Activated T-cell treated with anti-CD3 and anti-CD28 coated beads, Interleukin-2, amount 50 U/mL, for 4 hours (primary cell): ENCODE data around the gene NACC2. TPM values are rescaled to one million over a fixed set of nuclear protein-coding genes. Genes with fewer than 3 reads are reported as not detected.

Experiments used
- ATAC-seq, 2 donors: fragments of 200-7000 bp; cut with Tn5 transposase; one replicate each; pipeline ENCODE4 v1.10.0; 2021
- DNase-seq: peaks from one replicate; pipeline ENCODE4 v3.0.0-alpha.2; 2020
- H3K27me3 Mint-ChIP-seq: one replicate; pipeline ENCODE4 v1.8.0; 2021; ENCODE audit warnings: low read depth, mixed read lengths
- H3K36me3 Mint-ChIP-seq: one replicate; pipeline ENCODE4 v1.8.0; 2022; ENCODE audit warnings: mixed read lengths; ENCODE audit not compliant: insufficient read depth
- H3K4me1 Mint-ChIP-seq: one replicate; pipeline ENCODE4 v1.8.0; 2021; ENCODE audit warnings: low read depth, mixed read lengths
- H3K4me3 Mint-ChIP-seq: one replicate; pipeline ENCODE4 v1.8.0; 2021; ENCODE audit warnings: mild to moderate bottlenecking, moderate library complexity, mixed read lengths
- H3K9me3 Mint-ChIP-seq: one replicate; pipeline ENCODE4 v1.8.0; 2021; ENCODE audit warnings: mixed read lengths
- total RNA-seq, 3 donors: library from RNA; stranded (reverse); gene quantifications; one replicate each; pipeline ENCODE4 v1.2.1, GENCODE V29; 2021

The NACC2 gene
- total RNA-seq, 3 donors from 2014 or later: 5.9 to 6.2 (median 6.0) TPM

GRCh38 chr9:136059321-136059791, 35.7 kb downstream of the NACC2 start:
- ATAC-seq (no peak), DNase-seq (no peak)
- H3K36me3 Mint-ChIP-seq: peaks cover 11% of the 10 kb centered on the region
- no peaks in the 10 kb centered on the region for H3K9me3 Mint-ChIP-seq
- H3K27me3 Mint-ChIP-seq: peaks cover 6% of the 10 kb centered on the region
- no peak overlapping the region for H3K4me3 Mint-ChIP-seq
- H3K4me1 Mint-ChIP-seq: peaks cover 16% of the 10 kb centered on the region

DNA sequence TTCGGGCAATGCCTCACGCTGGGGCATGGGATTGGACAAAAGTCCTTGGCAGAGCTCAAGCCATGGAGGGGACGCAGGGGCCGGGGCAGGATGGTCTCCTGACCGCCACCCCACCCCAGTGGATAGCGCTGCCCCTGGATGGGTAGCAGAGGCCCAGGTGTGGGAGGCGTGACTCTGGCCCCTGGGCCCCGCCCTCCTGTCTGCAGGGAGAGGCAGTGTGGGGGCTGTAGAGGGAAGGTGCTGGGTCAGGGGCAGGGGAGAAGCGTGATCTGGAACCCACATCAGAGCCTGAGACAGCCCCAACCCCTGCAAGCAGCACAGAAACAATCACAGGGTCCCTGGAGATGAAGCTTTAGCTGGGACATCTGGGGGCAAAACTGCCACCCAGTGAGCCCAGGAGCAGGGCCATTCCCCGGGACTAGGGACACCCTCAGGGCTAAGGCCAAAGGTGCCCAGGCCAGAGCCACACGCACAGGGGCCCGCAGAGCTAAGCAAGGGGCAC, 36.2 kb downstream of the NACC2 start:
- Mint-ChIP-seq H3K4me3 (no peak overlapping the region), H3K4me1 (peaks cover 16% of the 10 kb centered on the region), H3K36me3 (peaks cover 11% of the 10 kb centered on the region), H3K27me3 (peaks cover 6% of the 10 kb centered on the region), H3K9me3 (no peaks in the 10 kb centered on the region)
- DNase-seq (no peak), ATAC-seq (no peak)

- H3K36me3 Mint-ChIP-seq: peaks cover 10% of the 10 kb centered on the region
- no peak for ATAC-seq
- no peaks in the 10 kb centered on the region for H3K9me3 Mint-ChIP-seq
- peaks cover 9% of the 10 kb centered on the region for H3K27me3 Mint-ChIP-seq
- H3K4me1 Mint-ChIP-seq: peaks cover 16% of the 10 kb centered on the region
- H3K4me3 Mint-ChIP-seq: no peak overlapping the region
- DNase-seq: no peak
Observed at GRCh38 chr9:136058084-136058483, 37.0 kb downstream of the NACC2 start.

DNA sequence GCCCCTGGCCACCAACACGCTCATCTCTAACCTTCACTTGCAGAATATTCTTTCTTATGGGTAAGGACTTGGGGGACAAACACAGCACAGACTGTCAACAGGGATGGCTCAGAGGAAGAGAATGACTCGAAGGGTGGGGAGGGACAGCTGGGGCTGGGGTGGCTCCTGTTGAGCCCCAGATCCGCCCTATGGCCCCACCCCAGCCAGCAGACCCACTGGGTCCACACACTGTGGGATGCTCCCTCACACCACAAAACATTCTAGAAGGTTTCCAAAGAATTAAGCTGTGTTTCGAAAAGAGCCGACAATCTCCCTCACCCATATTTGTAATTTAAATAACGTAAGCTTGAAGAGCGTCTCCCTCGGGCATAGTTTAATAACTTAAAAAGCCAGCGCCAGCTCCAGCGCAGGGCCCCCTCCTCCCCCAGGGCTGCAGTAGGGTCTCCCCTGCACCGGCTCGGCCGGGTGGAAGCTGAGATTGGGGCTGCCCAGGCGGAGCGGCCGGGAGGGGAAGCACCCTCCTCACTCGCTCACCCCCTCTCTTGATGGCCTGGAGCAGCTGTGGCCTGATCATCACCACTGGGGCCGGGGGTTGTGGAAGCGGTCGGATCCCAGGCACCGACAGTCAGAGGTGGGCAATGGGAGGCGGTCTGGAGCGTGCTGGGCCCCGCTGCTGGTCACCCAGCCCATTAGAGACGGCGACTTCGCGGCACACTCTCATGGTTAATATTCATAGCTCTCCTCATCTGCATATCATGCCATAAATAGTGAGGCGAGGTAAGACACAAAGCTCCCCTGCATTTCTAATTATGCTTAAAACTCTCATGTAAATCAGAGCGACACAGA, 37.6 kb downstream of the NACC2 start:
- ATAC-seq (no peak), DNase-seq (no peak)
- Mint-ChIP-seq H3K36me3 (peaks cover 7% of the 10 kb centered on the region), H3K4me1 (peaks cover 20% of the 10 kb centered on the region), H3K9me3 (no peaks in the 10 kb centered on the region), H3K4me3 (no peak overlapping the region), H3K27me3 (peaks cover 10% of the 10 kb centered on the region)

DNA sequence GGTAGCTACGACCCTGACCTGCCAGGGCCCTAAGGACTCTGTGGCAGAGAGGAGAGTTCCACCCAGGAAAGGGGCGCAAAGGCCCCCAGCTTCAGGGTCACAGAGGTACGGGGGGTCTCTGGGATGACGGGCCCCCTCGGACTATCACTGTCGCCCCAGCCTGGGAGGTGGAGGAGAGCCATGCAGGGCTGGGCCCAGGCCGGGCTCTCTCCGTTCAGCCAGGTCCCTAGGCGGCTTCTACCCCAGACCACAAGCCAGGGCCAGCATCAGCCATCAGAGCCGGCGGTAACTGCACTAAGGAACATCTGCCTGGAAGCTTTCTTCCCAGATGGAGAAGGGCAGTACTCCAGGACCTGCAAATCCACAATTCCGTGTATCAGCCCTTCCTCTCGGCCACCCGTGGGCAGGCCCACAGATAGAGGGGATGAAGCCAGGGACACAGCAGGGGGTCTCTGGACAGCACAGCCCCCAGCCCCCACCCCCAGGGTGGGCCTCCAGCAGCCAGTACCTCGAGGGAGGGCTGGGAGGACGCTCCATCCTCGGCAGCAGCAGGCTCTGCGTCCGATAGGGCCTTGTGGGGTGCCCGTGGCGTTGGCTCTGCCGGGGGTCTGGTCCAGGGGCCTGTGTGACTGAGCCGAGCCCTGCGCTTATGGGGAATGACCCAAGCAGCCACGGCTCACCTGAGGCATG, 38.4 kb downstream of the NACC2 start:
- H3K9me3 Mint-ChIP-seq: no peaks in the 10 kb centered on the region
- ATAC-seq (no peak), DNase-seq (no peak)
- H3K27me3 Mint-ChIP-seq: peaks cover 14% of the 10 kb centered on the region
- peaks cover 23% of the 10 kb centered on the region for H3K4me1 Mint-ChIP-seq
- peaks cover 3% of the 10 kb centered on the region for H3K36me3 Mint-ChIP-seq
- no peak overlapping the region for H3K4me3 Mint-ChIP-seq

DNA sequence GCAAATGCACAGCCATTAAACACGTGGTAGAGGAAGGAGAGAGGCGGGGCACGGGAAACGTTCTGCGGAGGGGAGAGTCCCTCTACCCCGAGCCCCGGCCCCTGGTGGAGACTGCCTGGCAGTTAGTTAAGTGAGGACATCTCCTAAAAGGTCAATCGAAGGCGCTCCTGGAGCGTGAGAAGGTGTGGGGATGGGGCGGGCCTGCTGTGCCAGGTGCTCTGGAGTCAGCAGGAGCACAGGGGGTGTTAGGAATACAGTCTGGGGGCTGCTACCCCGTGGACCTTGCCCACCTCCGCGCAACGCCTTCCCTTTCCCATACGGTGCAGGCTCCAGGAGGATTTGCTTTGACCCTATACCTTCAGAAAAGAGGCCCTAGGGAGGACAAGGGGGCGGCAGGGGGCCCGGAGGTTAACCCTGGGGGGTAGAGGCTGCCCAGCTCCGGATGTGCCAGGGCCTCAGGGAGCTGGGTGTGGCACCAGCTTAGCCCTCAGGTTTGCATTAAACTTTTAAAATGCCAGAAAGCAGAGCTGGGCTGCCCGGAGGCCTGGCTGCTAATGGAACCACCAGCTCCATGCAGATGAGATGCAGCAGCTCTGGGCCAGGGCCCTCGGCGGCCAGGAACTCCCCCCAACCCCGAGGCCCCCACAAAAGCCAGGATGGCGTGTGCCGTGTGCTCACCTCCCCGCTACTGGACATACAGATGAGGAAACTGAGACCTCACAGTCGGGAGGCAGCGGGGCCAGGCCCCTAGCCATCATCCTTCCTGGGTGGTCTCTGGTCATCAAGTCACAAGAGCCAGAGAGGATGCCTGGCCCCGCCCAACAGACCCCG, 39.2 kb downstream of the NACC2 start:
- DNase-seq: no peak
- ATAC-seq: no peak
- Mint-ChIP-seq H3K9me3 (no peaks in the 10 kb centered on the region), H3K4me1 (peaks cover 23% of the 10 kb centered on the region), H3K36me3 (peaks cover 3% of the 10 kb centered on the region), H3K27me3 (peaks cover 14% of the 10 kb centered on the region), H3K4me3 (no peak overlapping the region)

DNA sequence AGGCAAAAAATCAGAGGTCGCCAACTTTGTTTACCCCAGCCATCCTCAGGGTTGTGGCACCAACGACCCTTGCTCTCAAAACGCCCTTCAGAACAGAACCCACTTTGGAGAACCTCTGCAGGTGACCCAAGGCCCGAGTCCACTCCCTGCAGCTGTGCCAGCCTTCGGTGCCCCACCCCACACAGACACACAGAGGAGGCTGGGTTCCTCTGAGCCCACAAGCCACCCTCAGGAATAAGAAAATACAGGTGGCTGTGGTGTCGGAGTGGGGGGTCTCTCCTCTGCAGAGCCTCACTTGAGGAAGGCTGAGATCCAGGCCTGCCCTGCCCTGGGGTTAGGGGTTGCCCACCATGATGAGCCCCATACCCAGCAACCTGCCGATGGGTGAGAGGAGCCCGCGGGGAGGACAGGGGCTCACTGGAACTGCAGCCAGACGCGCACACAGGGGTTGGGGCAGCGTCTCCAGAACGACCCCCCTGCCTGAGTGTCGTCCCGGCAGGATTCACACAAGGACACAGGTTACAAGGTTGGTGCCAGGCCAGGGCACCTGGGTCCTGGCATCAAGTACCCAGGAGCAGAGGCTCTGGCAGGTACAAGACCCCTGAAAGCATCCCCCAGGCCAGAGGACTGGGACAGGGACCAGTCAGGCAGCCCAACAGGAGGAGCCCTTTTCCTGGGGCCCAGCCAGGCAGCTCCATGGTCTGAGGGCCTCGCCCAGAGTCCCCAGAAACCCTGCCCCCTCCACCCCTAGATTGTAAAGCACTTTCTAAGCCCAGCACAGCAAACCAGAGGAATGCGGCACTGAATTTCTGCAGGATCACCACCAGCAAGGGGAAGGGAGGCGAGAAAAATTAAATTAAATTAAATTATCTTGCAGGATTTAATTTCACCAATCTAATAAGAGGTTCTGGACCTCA, 40.0 kb downstream of the NACC2 start:
- peaks cover 3% of the 10 kb centered on the region for H3K36me3 Mint-ChIP-seq
- H3K9me3 Mint-ChIP-seq: no peaks in the 10 kb centered on the region
- H3K4me1 Mint-ChIP-seq: peaks cover 23% of the 10 kb centered on the region
- ATAC-seq (no peak), DNase-seq (no peak)
- H3K4me3 Mint-ChIP-seq: no peak overlapping the region
- H3K27me3 Mint-ChIP-seq: peaks cover 14% of the 10 kb centered on the region

DNA sequence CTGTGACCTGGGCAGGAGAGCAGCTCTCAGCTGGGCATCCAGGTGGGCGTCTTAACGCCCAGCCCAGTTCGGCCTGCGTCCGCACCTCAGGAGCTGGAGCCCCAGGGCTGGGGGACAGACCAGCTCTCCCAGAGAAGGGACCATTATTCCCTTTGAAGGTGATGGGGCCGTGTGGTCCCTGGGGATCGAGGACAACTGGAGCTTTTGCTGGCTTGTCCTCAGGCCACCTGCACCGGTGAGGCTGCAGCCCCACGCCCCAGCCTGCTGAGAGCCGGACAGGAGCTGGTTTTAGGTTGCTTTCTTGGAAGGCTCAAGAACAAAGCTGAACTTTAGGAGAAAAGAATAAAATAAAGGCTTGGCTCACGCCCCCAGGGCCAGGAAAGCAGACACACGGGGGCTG, 40.9 kb downstream of the NACC2 start:
- Mint-ChIP-seq H3K27me3 (peaks cover 14% of the 10 kb centered on the region), H3K36me3 (peaks cover 3% of the 10 kb centered on the region), H3K4me3 (no peak overlapping the region), H3K4me1 (peaks cover 23% of the 10 kb centered on the region), H3K9me3 (no peaks in the 10 kb centered on the region)
- ATAC-seq: no peak
- no peak for DNase-seq

- Mint-ChIP-seq H3K4me3 (no peak overlapping the region), H3K4me1 (peaks cover 23% of the 10 kb centered on the region), H3K9me3 (no peaks in the 10 kb centered on the region), H3K36me3 (peaks cover 3% of the 10 kb centered on the region), H3K27me3 (peaks cover 14% of the 10 kb centered on the region)
- DNase-seq (no peak), ATAC-seq (no peak)
Observed at GRCh38 chr9:136053757-136054142, 41.3 kb downstream of the NACC2 start.

GRCh38 chr9:136052991-136053756, 41.9 kb downstream of the NACC2 start:
- H3K36me3 Mint-ChIP-seq: peaks cover 3% of the 10 kb centered on the region
- DNase-seq (no peak), ATAC-seq (no peak)
- peaks cover 23% of the 10 kb centered on the region for H3K4me1 Mint-ChIP-seq
- peaks cover 14% of the 10 kb centered on the region for H3K27me3 Mint-ChIP-seq
- H3K4me3 Mint-ChIP-seq: no peak overlapping the region
- H3K9me3 Mint-ChIP-seq: no peaks in the 10 kb centered on the region

DNA sequence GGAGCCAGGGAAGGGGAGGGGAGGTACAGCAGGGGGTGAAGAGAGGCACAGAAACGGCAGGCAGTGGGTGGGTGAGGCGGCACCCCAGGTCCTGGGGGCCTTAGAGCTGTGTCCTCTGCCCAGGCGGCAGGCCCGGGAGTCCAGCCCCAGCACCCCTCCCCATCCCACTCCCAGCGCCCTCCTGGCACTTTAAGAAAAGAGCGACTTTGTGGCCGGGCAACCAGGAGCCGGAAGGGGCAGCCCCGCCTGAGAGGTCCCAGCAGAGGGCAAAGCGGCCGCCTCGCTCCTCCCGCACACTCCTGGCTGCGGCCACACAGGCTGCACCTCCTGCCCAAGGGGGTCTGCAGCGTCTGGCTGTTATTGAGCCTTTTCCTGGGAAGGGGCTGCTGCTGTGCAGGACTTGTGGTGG, 42.6 kb downstream of the NACC2 start:
- Mint-ChIP-seq H3K4me1 (peaks cover 23% of the 10 kb centered on the region), H3K36me3 (peaks cover 3% of the 10 kb centered on the region), H3K4me3 (peak overlapping the region; percentile 19), H3K27me3 (peaks cover 14% of the 10 kb centered on the region), H3K9me3 (no peaks in the 10 kb centered on the region)
- DNase-seq (no peak), ATAC-seq (no peak)

DNA sequence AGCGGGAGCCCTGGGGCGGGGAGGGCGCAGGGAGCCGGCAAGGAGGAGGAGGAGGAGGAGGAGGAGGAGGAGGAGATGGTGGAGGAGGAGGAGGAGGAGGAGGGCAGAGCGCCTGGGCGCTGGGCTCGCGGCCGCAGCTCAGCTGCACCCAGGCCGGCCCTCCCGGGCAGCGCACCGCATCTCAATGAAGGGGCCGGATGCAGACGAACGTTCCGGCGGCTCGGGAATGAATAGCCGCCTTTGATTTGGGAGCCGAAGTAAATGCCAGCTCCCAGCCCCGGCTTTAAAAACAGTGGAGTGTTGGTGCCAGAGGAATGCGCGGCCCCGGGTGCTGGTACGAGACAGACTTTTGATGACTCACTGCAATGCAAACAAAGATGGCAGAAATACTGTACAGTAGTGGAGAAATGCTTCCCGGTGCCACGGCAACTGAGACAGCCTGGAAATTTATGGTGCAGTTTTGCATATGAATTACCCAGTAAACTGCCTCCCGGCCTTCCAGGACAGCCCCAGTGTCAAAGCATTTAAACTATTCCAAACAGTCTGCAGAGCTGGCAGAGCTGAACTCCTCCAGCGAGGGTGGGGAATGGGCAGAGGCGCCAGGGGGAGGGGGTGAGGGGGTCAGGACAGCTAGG, 43.1 kb downstream of the NACC2 start:
- peak; percentile 76 to 78 for ATAC-seq
- Mint-ChIP-seq H3K4me1 (peaks cover 19% of the 10 kb centered on the region), H3K4me3 (peak overlapping the region; percentile 65), H3K36me3 (no peaks in the 10 kb centered on the region), H3K9me3 (no peaks in the 10 kb centered on the region), H3K27me3 (peaks cover 11% of the 10 kb centered on the region)
- no peak for DNase-seq
